ENCODE measurements around the gene ZDHHC14. TPM values are rescaled to one million over a fixed set of nuclear protein-coding genes. Genes with fewer than 3 reads are reported as not detected.

ZDHHC14 gene
- total RNA-seq, 4 donors from 2014 or later = 6.2 to 20.6 (median 15.1) TPM

DNA sequence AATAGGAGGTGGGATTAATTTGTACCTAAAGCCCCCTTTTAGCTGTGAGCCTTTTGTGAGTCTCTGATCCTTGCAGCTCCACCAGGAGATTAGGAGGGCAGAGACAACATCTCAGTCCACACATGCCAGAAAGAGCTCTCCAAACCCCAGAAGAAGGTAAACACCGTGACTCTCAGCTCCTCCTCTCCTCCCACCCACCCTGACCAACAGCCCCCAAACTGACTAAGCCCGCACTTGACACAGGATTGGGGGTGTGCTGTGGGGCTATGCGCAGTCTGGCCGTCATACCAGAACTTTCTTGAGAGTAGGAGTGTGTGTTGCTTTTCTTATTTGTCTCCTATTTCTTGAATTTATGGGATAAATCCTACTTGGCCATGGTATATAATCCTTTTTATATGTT, 277.3 kb downstream of the ZDHHC14 start:
- intact Hi-C loops (cut with DNase I) = loop anchor here (10.0 kb wide), 2 partner anchors 96 to 416 kb away; no protein-coding TSS in a partner anchor
- Histone ChIP-seq H3K36me3 (no peaks in the 10 kb centered on the region), H3K9me3 (no peaks in the 10 kb centered on the region), H3K4me3 (replicated peaks in 1 of 3) (no peak overlapping the region), H3K27me3 (no peaks in the 10 kb centered on the region), H3K4me1 (peaks cover 26 to 31% of the 10 kb centered on the region in 2 donors), H3K27ac (peak overlapping the region; percentile 4 to 77 (median 73))
- TF ChIP-seq POLR2A (IDR thresholded peaks at IDR 0.05) = no peak
- TF ChIP-seq, protein P1, sequence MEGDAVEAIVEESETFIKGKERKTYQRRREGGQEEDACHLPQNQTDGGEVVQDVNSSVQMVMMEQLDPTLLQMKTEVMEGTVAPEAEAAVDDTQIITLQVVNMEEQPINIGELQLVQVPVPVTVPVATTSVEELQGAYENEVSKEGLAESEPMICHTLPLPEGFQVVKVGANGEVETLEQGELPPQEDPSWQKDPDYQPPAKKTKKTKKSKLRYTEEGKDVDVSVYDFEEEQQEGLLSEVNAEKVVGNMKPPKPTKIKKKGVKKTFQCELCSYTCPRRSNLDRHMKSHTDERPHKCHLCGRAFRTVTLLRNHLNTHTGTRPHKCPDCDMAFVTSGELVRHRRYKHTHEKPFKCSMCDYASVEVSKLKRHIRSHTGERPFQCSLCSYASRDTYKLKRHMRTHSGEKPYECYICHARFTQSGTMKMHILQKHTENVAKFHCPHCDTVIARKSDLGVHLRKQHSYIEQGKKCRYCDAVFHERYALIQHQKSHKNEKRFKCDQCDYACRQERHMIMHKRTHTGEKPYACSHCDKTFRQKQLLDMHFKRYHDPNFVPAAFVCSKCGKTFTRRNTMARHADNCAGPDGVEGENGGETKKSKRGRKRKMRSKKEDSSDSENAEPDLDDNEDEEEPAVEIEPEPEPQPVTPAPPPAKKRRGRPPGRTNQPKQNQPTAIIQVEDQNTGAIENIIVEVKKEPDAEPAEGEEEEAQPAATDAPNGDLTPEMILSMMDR (IDR thresholded peaks at IDR 0.05) = no peak
- 41 to 52% methylated on average over 4 of the region's 4 CpGs for WGBS, 2 donors
- DNase-seq = no peak

DNA sequence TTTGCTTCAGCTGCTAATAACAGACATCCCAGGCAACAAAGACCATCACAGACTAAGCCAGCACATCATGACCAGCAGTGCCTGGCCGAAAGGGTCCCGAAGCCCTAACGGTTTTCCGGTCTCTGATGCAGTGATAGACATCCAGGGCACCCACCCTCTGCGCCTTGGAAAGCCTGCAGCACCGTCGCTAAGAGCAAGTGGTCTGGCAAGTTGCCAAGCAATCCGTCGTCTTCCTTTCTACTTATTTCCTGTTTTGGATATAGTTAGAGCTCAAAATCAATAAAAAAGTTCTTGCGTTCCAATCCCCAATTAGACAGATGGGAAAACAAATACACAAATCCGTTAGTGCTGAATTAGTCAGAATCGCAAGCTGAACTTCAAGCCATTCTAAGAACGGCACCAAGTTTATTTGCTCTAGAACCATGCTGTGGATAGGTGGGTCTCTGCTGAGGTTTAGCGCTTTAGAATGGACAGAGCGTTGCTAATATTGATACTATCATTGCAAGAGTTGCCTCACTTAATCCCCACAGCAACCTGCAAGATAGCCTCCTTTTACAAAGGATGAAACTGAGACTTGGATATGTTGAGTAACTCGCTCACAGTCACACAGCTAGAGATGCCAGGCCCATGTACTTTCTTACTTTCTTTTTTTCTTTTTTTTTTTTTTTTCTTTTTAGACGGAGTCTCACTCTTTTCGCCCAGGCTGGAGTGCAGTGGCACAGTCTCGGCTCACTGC, 278.7 kb downstream of the ZDHHC14 start:
- WGBS, 2 donors = 52 to 55% methylated on average over 19 of the region's 19 CpGs
- H3K9me3 ChIP-seq = no peaks in the 10 kb centered on the region
- no peaks in the 10 kb centered on the region for H3K27me3 ChIP-seq
- peak; percentile 46 to 53 for DNase-seq
- intact Hi-C loops (cut with DNase I) = loop anchor here (10.0 kb wide), 3 partner anchors 95 to 415 kb away; no protein-coding TSS in a partner anchor
- peak overlapping the region; percentile 4 to 77 (median 73) for H3K27ac ChIP-seq
- H3K4me1 ChIP-seq = peaks cover 17 to 20% of the 10 kb centered on the region in 2 donors
- no peaks in the 10 kb centered on the region for H3K36me3 ChIP-seq
- TF ChIP-seq, protein P1 (IDR thresholded peaks at IDR 0.05) = no peak
- no peak for TF ChIP-seq POLR2A (IDR thresholded peaks at IDR 0.05)
- no peak overlapping the region for H3K4me3 ChIP-seq (replicated peaks in 1 of 3)

DNA sequence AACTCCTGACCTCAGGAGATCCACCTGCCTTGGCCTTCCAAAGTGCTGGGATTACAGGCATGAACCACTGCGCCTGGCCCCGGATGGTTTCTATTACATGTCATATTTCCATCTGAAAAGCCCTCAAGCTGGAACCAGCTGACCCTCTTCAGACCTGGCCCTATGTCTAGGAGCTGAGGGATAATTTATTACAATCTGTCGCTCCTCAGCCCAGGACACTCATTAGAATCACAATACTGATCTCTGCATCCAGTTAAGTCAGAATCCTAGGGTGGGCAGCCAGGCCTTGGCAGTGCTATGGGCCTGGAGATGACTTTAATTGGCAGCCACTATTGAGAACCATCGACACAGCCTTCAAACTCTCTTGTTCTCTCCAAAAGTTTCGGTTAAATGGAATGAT, 279.4 kb downstream of the ZDHHC14 start:
- intact Hi-C loops (cut with DNase I) = loop anchor here (10.0 kb wide), 1 partner anchor 346 kb away; no protein-coding TSS in a partner anchor
- Histone ChIP-seq H3K4me1 (peaks cover 17 to 20% of the 10 kb centered on the region in 2 donors), H3K9me3 (no peaks in the 10 kb centered on the region), H3K4me3 (replicated peaks in 1 of 3) (no peak overlapping the region), H3K27ac (no peak overlapping the region), H3K27me3 (no peaks in the 10 kb centered on the region), H3K36me3 (no peaks in the 10 kb centered on the region)
- no peak for TF ChIP-seq POLR2A (IDR thresholded peaks at IDR 0.05)
- DNase-seq = no peak
- WGBS, 2 donors = 93 to 98% methylated on average over 5 of the region's 5 CpGs

DNA sequence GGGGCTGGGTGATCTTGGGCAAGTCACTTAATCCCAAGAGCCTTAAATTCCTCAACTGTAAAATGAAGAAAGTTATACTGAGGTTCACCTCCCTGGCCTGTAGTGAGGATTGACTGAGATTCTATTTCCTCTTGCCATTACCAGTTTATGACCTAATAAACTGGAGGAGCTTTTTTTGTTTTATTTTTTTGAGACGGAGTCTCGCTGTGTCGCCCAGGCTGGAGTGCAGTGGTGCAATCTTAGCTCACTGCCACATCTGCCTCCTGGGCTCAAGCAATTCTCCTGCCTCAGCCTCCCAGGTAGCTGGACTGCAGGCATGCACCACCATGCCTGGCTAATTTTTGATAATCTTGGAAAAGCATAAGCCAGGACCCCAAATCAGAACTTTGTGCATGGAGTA, 280.7 kb downstream of the ZDHHC14 start:
- peaks cover 17 to 20% of the 10 kb centered on the region in 2 donors for H3K4me1 ChIP-seq
- WGBS, 2 donors = 98 to 100% methylated on average over 3 of the region's 3 CpGs
- intact Hi-C loops (cut with DNase I) = loop anchor here (10.0 kb wide), 1 partner anchor 347 kb away; no protein-coding TSS in a partner anchor

DNA sequence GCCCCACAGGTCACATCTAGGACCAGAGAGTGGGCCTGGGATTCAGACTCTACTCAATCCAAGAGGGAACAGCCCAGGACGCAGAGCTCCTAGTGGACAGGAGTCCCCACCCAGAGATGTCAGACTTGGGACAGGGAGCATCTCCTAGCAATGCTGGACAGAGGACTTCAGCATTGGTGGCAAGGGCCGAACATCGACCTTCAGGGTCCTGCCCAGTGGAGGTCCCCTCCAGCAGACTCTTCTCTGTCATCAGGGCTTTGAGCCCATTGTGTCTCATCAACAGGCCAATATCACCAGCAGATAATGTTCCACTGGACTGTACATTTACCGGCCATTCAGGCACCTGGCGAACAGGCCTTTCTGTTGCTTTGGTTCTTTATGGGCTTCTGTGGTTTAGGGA, 282.3 kb downstream of the ZDHHC14 start:
- H3K9me3 ChIP-seq = no peaks in the 10 kb centered on the region
- H3K4me1 ChIP-seq = peaks cover 13% of the 10 kb centered on the region in 2 donors
- no peak overlapping the region for H3K4me3 ChIP-seq (replicated peaks in 1 of 3)
- DNase-seq = no peak
- H3K36me3 ChIP-seq = no peaks in the 10 kb centered on the region
- TF ChIP-seq, protein P1 (IDR thresholded peaks at IDR 0.05) = no peak
- TF ChIP-seq POLR2A (IDR thresholded peaks at IDR 0.05) = no peak
- intact Hi-C loops (cut with DNase I) = loop anchor here (10.0 kb wide), 1 partner anchor 348 kb away; no protein-coding TSS in a partner anchor
- WGBS, 2 donors = 94 to 98% methylated on average over 2 to 4 of the region's 5 CpGs
- H3K27ac ChIP-seq = no peak overlapping the region
- no peaks in the 10 kb centered on the region for H3K27me3 ChIP-seq

More for the DNA sequence above, 280.7 kb downstream of the ZDHHC14 start:
- Histone ChIP-seq H3K9me3 (no peaks in the 10 kb centered on the region), H3K4me3 (replicated peaks in 1 of 3) (no peak overlapping the region), H3K36me3 (no peaks in the 10 kb centered on the region), H3K27ac (no peak overlapping the region), H3K27me3 (no peaks in the 10 kb centered on the region)
- no peak for DNase-seq
- TF ChIP-seq POLR2A (IDR thresholded peaks at IDR 0.05) = no peak
- TF ChIP-seq, protein P1 (IDR thresholded peaks at IDR 0.05) = no peak

Measured in thyroid gland (tissue), 4 donors.